Measurements from ENCODE around the gene PGF. TPM values are rescaled to one million over a fixed set of nuclear protein-coding genes. Genes with fewer than 3 reads are reported as not detected.

PGF gene
- total RNA-seq, 1 donor from 2014 or later: 4.2 TPM

- Histone ChIP-seq H3K4me3 (peak overlapping the region; percentile 77), H3K9me3 (replicated peaks) (no peaks in the 10 kb centered on the region), H3K36me3 (no peaks in the 10 kb centered on the region), H3K4me1 (peaks cover 66% of the 10 kb centered on the region), H3K27ac (replicated peaks) (peak overlapping the region; percentile 75), H3K27me3 (ENCODE audit: low read depth) (no peaks in the 10 kb centered on the region)
- TF ChIP-seq, protein P1, sequence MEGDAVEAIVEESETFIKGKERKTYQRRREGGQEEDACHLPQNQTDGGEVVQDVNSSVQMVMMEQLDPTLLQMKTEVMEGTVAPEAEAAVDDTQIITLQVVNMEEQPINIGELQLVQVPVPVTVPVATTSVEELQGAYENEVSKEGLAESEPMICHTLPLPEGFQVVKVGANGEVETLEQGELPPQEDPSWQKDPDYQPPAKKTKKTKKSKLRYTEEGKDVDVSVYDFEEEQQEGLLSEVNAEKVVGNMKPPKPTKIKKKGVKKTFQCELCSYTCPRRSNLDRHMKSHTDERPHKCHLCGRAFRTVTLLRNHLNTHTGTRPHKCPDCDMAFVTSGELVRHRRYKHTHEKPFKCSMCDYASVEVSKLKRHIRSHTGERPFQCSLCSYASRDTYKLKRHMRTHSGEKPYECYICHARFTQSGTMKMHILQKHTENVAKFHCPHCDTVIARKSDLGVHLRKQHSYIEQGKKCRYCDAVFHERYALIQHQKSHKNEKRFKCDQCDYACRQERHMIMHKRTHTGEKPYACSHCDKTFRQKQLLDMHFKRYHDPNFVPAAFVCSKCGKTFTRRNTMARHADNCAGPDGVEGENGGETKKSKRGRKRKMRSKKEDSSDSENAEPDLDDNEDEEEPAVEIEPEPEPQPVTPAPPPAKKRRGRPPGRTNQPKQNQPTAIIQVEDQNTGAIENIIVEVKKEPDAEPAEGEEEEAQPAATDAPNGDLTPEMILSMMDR (IDR thresholded peaks at IDR 0.05; ENCODE audit: borderline replicate concordance): no peak
- intact Hi-C loops (cut with micrococcal nuclease): no loop called here
- no peak for DNase-seq
These were observed 1.7 kb downstream of the PGF start for GRCh38 chr14:74953686-74954085.

- H3K4me3 ChIP-seq: peak overlapping the region; percentile 77
- peaks cover 66% of the 10 kb centered on the region for H3K4me1 ChIP-seq
- TF ChIP-seq, protein P1 (IDR thresholded peaks at IDR 0.05; ENCODE audit: borderline replicate concordance): no peak
These were observed 2.5 kb downstream of the PGF start for GRCh38 chr14:74952697-74953484.

DNA sequence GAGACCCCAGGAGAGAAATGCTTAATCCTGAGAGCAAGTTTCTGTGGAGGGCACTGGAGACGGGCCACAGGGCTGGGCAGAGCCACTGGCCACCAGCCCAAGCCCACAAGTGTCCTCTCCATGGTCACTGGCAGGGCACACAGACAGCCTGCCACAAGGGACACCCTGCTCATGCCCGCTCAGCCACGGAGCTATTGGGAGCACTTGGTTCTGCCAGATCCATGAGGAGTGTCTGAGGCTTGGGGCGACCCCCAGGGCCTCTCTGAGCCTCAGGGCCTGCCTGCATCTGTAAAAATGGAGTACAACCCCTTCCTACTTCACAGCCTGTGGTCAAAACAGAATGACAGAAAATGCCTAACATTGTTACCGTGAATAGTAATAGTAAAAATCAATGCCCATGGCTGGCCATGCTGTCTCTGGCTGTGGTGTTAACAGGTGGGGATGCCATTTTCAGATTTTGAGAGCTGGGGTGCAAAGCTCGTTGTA lies 3.2 kb downstream of the PGF start:
- H3K4me1 ChIP-seq: peaks cover 70% of the 10 kb centered on the region
- no peaks in the 10 kb centered on the region for H3K27me3 ChIP-seq (ENCODE audit: low read depth)

More at GRCh38 chr14:74952697-74953484, 2.5 kb downstream of the PGF start:
- Histone ChIP-seq H3K9me3 (replicated peaks) (no peaks in the 10 kb centered on the region), H3K27ac (replicated peaks) (peak overlapping the region; percentile 75), H3K36me3 (no peaks in the 10 kb centered on the region), H3K27me3 (ENCODE audit: low read depth) (no peaks in the 10 kb centered on the region)
- intact Hi-C loops (cut with micrococcal nuclease): no loop called here
- no peak for DNase-seq

GRCh38 chr14:74951443-74952179 lies 3.8 kb downstream of the PGF start:
- intact Hi-C loops (cut with micrococcal nuclease): no loop called here
- H3K4me3 ChIP-seq: peak overlapping the region; percentile 77

More for the DNA sequence above, 3.2 kb downstream of the PGF start:
- Histone ChIP-seq H3K9me3 (replicated peaks) (no peaks in the 10 kb centered on the region), H3K27ac (replicated peaks) (peak overlapping the region; percentile 35), H3K36me3 (no peaks in the 10 kb centered on the region), H3K4me3 (peak overlapping the region; percentile 77)
- TF ChIP-seq, protein P1 (IDR thresholded peaks at IDR 0.05; ENCODE audit: borderline replicate concordance): no peak
- no peak for DNase-seq
- intact Hi-C loops (cut with micrococcal nuclease): no loop called here

DNA sequence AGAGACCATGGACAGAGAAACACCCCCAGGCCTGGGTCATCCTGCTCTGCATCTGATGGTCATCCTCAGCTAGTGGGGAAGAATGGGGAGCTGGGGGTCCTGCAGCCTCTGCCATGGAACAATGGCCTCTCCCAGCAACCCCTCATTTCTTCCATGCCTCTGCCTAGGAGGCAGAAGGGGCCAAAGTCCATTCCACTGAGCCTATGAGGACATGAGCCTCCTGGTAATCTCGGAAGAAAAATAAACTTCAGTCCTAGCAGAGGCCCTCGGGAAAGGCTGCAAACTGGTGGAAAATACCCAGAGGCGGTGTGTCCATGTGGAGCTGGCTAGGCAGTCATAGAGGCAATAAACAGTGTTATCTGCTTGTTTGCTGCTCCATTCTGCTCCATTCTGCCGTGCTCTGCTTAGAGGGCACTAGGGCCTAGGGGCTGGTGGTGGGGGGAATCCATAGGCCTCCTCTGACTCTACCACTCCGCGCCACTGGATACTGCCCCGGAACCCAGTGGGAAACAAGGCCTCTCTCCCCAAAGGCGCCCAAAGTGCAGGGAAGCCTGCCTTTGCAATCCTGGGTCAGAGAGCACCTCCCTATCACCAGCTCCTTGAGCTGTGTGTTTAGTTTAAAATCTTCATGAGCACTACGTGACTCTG lies 4.5 kb downstream of the PGF start:
- DNase-seq: no peak
- Histone ChIP-seq H3K27me3 (ENCODE audit: low read depth) (no peaks in the 10 kb centered on the region), H3K4me3 (peak overlapping the region; percentile 77), H3K9me3 (replicated peaks) (no peaks in the 10 kb centered on the region), H3K27ac (replicated peaks) (peak overlapping the region; percentile 35), H3K4me1 (peaks cover 80% of the 10 kb centered on the region), H3K36me3 (no peaks in the 10 kb centered on the region)
- TF ChIP-seq, protein P1 (IDR thresholded peaks at IDR 0.05; ENCODE audit: borderline replicate concordance): no peak
- intact Hi-C loops (cut with micrococcal nuclease): no loop called here

More at GRCh38 chr14:74951443-74952179, 3.8 kb downstream of the PGF start:
- DNase-seq: no peak
- Histone ChIP-seq H3K9me3 (replicated peaks) (no peaks in the 10 kb centered on the region), H3K36me3 (no peaks in the 10 kb centered on the region), H3K4me1 (peaks cover 76% of the 10 kb centered on the region), H3K27me3 (ENCODE audit: low read depth) (no peaks in the 10 kb centered on the region), H3K27ac (replicated peaks) (peak overlapping the region; percentile 35)
- TF ChIP-seq, protein P1 (IDR thresholded peaks at IDR 0.05; ENCODE audit: borderline replicate concordance): no peak

All from left ventricle myocardium inferior (tissue), 1 donor.